ENCODE results near the gene LRIG1. TPM values are rescaled to one million over a fixed set of nuclear protein-coding genes. Genes with fewer than 3 reads are reported as not detected.

Gene LRIG1
- total RNA-seq, 1 experiment from 2014 or later: 24.1 TPM

- Histone ChIP-seq H3K27me3 (replicated peaks; ENCODE audit: insufficient read depth, low read depth, low read length, poor library complexity) (no peaks in the 10 kb centered on the region), H3K4me3 (ENCODE audit: low read depth, low read length, poor library complexity, severe bottlenecking) (no peak overlapping the region), H3K4me1 (ENCODE audit: insufficient read depth, low read length, poor library complexity, severe bottlenecking) (no peaks in the 10 kb centered on the region), H3K27ac (ENCODE audit: low read depth, low read length, poor library complexity, severe bottlenecking) (no peak overlapping the region), H3K9me3 (ENCODE audit: low read depth, low read length, poor library complexity, severe bottlenecking) (no peaks in the 10 kb centered on the region), H3K36me3 (ENCODE audit: insufficient read depth, low read length, poor library complexity, severe bottlenecking) (no peaks in the 10 kb centered on the region)
- no peak for TF ChIP-seq EZH2 (IDR thresholded peaks at IDR 0.05; ENCODE audit: borderline replicate concordance, low read depth, low read length, poor library complexity, severe bottlenecking)
- intact Hi-C loops (cut with micrococcal nuclease; ENCODE audit: unreplicated experiment): no loop called here
- BruUV-seq (replicated peaks): no TSS peak
- ChIA-PET POLR2A (ENCODE audit: low non-redundant PET) (no interaction called here), CTCF (no interaction called here)
- no peak for DNase-seq (ENCODE audit: low spot score)
Observed at GRCh38 chr3:66353530-66353929, 147.3 kb downstream of the LRIG1 start.

DNA sequence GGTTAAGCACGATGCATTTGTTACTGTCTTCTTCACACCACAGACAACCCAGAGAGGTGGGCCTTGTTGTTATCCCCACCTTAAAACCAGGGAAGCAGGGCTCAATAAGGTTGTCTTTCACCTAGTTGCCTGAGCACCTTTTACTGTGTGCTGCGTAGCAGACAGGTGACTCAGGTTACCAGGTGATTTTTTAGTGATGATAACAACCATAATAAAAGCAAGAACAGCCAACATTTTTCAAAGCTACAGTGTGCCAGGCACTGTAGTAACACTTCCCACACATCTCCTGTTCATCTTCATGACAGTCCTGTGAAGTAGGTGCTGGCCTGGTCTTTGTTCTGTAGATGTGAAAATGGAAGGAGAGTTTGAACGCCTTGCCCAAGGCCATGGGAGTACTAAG, 147.8 kb downstream of the LRIG1 start:
- DNase-seq (ENCODE audit: low spot score): no peak
- no peaks in the 10 kb centered on the region for H3K9me3 ChIP-seq (ENCODE audit: low read depth, low read length, poor library complexity, severe bottlenecking)
- ChIA-PET CTCF (no interaction called here), POLR2A (ENCODE audit: low non-redundant PET) (no interaction called here)
- TF ChIP-seq, protein P1, sequence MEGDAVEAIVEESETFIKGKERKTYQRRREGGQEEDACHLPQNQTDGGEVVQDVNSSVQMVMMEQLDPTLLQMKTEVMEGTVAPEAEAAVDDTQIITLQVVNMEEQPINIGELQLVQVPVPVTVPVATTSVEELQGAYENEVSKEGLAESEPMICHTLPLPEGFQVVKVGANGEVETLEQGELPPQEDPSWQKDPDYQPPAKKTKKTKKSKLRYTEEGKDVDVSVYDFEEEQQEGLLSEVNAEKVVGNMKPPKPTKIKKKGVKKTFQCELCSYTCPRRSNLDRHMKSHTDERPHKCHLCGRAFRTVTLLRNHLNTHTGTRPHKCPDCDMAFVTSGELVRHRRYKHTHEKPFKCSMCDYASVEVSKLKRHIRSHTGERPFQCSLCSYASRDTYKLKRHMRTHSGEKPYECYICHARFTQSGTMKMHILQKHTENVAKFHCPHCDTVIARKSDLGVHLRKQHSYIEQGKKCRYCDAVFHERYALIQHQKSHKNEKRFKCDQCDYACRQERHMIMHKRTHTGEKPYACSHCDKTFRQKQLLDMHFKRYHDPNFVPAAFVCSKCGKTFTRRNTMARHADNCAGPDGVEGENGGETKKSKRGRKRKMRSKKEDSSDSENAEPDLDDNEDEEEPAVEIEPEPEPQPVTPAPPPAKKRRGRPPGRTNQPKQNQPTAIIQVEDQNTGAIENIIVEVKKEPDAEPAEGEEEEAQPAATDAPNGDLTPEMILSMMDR (conservative IDR thresholded peaks at IDR 0.05; ENCODE audit: low read depth, low read length): no peak
- TF ChIP-seq EZH2 (IDR thresholded peaks at IDR 0.05; ENCODE audit: borderline replicate concordance, low read depth, low read length, poor library complexity, severe bottlenecking): no peak
- no TSS peak for BruUV-seq (replicated peaks)
- H3K27ac ChIP-seq (ENCODE audit: low read depth, low read length, poor library complexity, severe bottlenecking): no peak overlapping the region
- intact Hi-C loops (cut with micrococcal nuclease; ENCODE audit: unreplicated experiment): no loop called here
- H3K27me3 ChIP-seq (replicated peaks; ENCODE audit: insufficient read depth, low read depth, low read length, poor library complexity): no peaks in the 10 kb centered on the region
- H3K36me3 ChIP-seq (ENCODE audit: insufficient read depth, low read length, poor library complexity, severe bottlenecking): no peaks in the 10 kb centered on the region
- no peaks in the 10 kb centered on the region for H3K4me1 ChIP-seq (ENCODE audit: insufficient read depth, low read length, poor library complexity, severe bottlenecking)
- no peak overlapping the region for H3K4me3 ChIP-seq (ENCODE audit: low read depth, low read length, poor library complexity, severe bottlenecking)

DNA sequence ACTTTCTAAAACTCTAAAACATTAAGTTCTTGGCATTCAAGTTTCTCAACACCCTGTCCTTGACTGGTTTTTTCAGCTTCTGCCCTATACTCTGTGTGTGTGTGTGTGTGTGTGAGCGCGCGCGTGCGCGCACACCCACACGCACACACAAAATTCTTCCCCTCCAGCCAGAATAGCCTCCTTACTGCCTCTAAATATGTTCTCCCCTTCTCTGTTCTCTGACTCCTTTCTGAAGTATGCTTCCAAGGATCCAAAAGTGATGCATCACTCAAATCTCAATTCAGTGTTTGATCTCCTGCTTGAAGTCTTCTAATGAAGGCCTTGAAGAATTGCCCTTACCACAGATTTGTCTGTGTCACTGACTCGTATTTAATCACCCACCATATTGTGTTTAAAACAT, 150.2 kb downstream of the LRIG1 start:
- CTCF ChIA-PET: no interaction called here

GRCh38 chr3:66348704-66349103, 152.1 kb downstream of the LRIG1 start:
- intact Hi-C loops (cut with micrococcal nuclease; ENCODE audit: unreplicated experiment): no loop called here
- no peak overlapping the region for H3K27ac ChIP-seq (ENCODE audit: low read depth, low read length, poor library complexity, severe bottlenecking)
- no peaks in the 10 kb centered on the region for H3K9me3 ChIP-seq (ENCODE audit: low read depth, low read length, poor library complexity, severe bottlenecking)
- ChIA-PET CTCF (no interaction called here), POLR2A (ENCODE audit: low non-redundant PET) (no interaction called here)
- H3K36me3 ChIP-seq (ENCODE audit: insufficient read depth, low read length, poor library complexity, severe bottlenecking): no peaks in the 10 kb centered on the region
- BruUV-seq (replicated peaks): no TSS peak
- no peak overlapping the region for H3K4me3 ChIP-seq (ENCODE audit: low read depth, low read length, poor library complexity, severe bottlenecking)
- no peaks in the 10 kb centered on the region for H3K4me1 ChIP-seq (ENCODE audit: insufficient read depth, low read length, poor library complexity, severe bottlenecking)
- TF ChIP-seq EZH2 (IDR thresholded peaks at IDR 0.05; ENCODE audit: borderline replicate concordance, low read depth, low read length, poor library complexity, severe bottlenecking): no peak
- TF ChIP-seq, protein P1 (conservative IDR thresholded peaks at IDR 0.05; ENCODE audit: low read depth, low read length): no peak
- DNase-seq (ENCODE audit: low spot score): no peak
- H3K27me3 ChIP-seq (replicated peaks; ENCODE audit: insufficient read depth, low read depth, low read length, poor library complexity): no peaks in the 10 kb centered on the region

More for the DNA sequence above, 150.2 kb downstream of the LRIG1 start:
- no peak for DNase-seq (ENCODE audit: low spot score)
- no peaks in the 10 kb centered on the region for H3K9me3 ChIP-seq (ENCODE audit: low read depth, low read length, poor library complexity, severe bottlenecking)
- H3K4me3 ChIP-seq (ENCODE audit: low read depth, low read length, poor library complexity, severe bottlenecking): no peak overlapping the region
- no peaks in the 10 kb centered on the region for H3K4me1 ChIP-seq (ENCODE audit: insufficient read depth, low read length, poor library complexity, severe bottlenecking)
- H3K36me3 ChIP-seq (ENCODE audit: insufficient read depth, low read length, poor library complexity, severe bottlenecking): no peaks in the 10 kb centered on the region
- BruUV-seq (replicated peaks): no TSS peak
- H3K27ac ChIP-seq (ENCODE audit: low read depth, low read length, poor library complexity, severe bottlenecking): no peak overlapping the region
- TF ChIP-seq, protein P1 (conservative IDR thresholded peaks at IDR 0.05; ENCODE audit: low read depth, low read length): no peak
- no peak for TF ChIP-seq EZH2 (IDR thresholded peaks at IDR 0.05; ENCODE audit: borderline replicate concordance, low read depth, low read length, poor library complexity, severe bottlenecking)
- intact Hi-C loops (cut with micrococcal nuclease; ENCODE audit: unreplicated experiment): no loop called here
- POLR2A ChIA-PET (ENCODE audit: low non-redundant PET): no interaction called here
- H3K27me3 ChIP-seq (replicated peaks; ENCODE audit: insufficient read depth, low read depth, low read length, poor library complexity): no peaks in the 10 kb centered on the region

Measured in A673 (cell line).